Suprapubic skin (tissue), 4 donors: ENCODE data around the gene EI24. TPM values are rescaled to one million over a fixed set of nuclear protein-coding genes. Genes with fewer than 3 reads are reported as not detected.

ENCODE experiments used
- DNase-seq, 2 donors: peaks; one replicate each; pipeline ENCODE4 v3.0.0-alpha.2; 2019; ENCODE audit warnings: low spot score in 2 of 2
- H3K27ac ChIP-seq: fragments of 200-600 bp; sonication (generic); one replicate; pipeline ENCODE4 v1.5.1; 2019
- H3K27me3 ChIP-seq: fragments of 200-600 bp; sonication (generic); one replicate; pipeline ENCODE4 v1.5.1; 2019
- H3K36me3 ChIP-seq: fragments of 200-600 bp; sonication (generic); one replicate; pipeline ENCODE4 v1.5.1; 2019
- H3K4me1 ChIP-seq: fragments of 200-600 bp; sonication (generic); one replicate; pipeline ENCODE4 v1.5.1; 2019
- H3K4me3 ChIP-seq: fragments of 200-600 bp; sonication (generic); one replicate; pipeline ENCODE4 v1.5.1; 2019; ENCODE audit warnings: mild to moderate bottlenecking
- H3K9me3 ChIP-seq: fragments of 200-600 bp; sonication (generic); one replicate; pipeline ENCODE4 v1.5.1; 2019
- EP300 ChIP-seq: sonication (generic); formaldehyde crosslinking; IDR thresholded peaks from one replicate; pipeline ENCODE4 v1.6.1; 2017; ENCODE audit warnings: antibody characterized with exemption
- POLR2A ChIP-seq, 2 donors: fragments of 450-650 bp; IDR thresholded peaks; one replicate each; pipeline ENCODE4 v1.6.1; 2017; ENCODE audit warnings: antibody characterized with exemption in 2 of 2, mild to moderate bottlenecking in 2 of 2, moderate library complexity in 2 of 2
- POLR2AphosphoS5 ChIP-seq, 3 donors: sonication (generic); formaldehyde crosslinking; IDR thresholded peaks; one replicate each; pipeline ENCODE4 v1.6.1; 2017; ENCODE audit warnings: antibody characterized with exemption in 3 of 3
- WGBS: methylation state at CpG from one replicate; pipeline ENCODE4 v1.1.5; 2018; 5-methylcytosine and 5-hydroxymethylcytosine counted together
- total RNA-seq, 4 donors: library from RNA; depleted of rRNA; stranded (reverse); fragments of >200 nt; gene quantifications; one replicate each; pipeline ENCODE4 v1.1.0, GENCODE V29; 2016
- TF ChIP-seq, protein P1 (sequence below), 2 donors: fragments of 200-600 bp in 1 of 2; fragments of 450-650 bp in 1 of 2; sonication (generic) in 1 of 2; IDR thresholded peaks; one replicate each; pipeline ENCODE4 v1.5.1; 2016 to 2019; ENCODE audit warnings: antibody characterized with exemption in 2 of 2, mild to moderate bottlenecking in 1 of 2, moderate library complexity in 1 of 2

The EI24 gene
- total RNA-seq, 4 donors from 2014 or later: 58.9 to 127 (median 102) TPM

DNA sequence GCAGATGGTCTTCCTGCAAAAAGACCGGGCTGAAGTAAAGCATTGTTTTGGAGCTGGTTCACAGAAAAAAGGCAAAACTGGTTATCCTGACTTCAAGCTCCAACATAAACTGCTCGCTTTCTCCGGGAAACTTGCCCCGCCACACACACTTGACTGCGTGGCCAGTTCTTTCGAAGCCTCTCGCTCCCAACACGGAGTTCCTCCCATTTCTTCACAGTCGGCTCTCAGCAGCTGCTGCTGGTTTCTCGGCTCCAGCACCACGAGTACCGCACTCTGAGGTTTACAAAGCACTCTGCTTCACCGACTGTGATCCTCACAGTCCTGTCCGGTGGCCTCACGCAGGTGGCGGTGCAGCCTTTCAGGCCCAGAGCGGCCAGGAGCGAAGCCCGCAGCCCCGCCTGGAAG is 56.0 kb downstream of the EI24 start:
- no peak for DNase-seq
- TF ChIP-seq POLR2AphosphoS5 (IDR thresholded peaks at IDR 0.05) (no peak), EP300 (no peak), POLR2A (IDR thresholded peaks at IDR 0.05) (no peak)
- TF ChIP-seq, protein P1, sequence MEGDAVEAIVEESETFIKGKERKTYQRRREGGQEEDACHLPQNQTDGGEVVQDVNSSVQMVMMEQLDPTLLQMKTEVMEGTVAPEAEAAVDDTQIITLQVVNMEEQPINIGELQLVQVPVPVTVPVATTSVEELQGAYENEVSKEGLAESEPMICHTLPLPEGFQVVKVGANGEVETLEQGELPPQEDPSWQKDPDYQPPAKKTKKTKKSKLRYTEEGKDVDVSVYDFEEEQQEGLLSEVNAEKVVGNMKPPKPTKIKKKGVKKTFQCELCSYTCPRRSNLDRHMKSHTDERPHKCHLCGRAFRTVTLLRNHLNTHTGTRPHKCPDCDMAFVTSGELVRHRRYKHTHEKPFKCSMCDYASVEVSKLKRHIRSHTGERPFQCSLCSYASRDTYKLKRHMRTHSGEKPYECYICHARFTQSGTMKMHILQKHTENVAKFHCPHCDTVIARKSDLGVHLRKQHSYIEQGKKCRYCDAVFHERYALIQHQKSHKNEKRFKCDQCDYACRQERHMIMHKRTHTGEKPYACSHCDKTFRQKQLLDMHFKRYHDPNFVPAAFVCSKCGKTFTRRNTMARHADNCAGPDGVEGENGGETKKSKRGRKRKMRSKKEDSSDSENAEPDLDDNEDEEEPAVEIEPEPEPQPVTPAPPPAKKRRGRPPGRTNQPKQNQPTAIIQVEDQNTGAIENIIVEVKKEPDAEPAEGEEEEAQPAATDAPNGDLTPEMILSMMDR (IDR thresholded peaks at IDR 0.05): no peak
- peaks cover 24% of the 10 kb centered on the region for H3K36me3 ChIP-seq
- H3K27me3 ChIP-seq: no peaks in the 10 kb centered on the region
- no peaks in the 10 kb centered on the region for H3K9me3 ChIP-seq
- peak overlapping the region; percentile 65 for H3K4me3 ChIP-seq
- H3K27ac ChIP-seq: peak overlapping the region; percentile 94
- H3K4me1 ChIP-seq: peaks cover 20% of the 10 kb centered on the region
- WGBS: 0% methylated on average over 11 of the region's 20 CpGs

DNA sequence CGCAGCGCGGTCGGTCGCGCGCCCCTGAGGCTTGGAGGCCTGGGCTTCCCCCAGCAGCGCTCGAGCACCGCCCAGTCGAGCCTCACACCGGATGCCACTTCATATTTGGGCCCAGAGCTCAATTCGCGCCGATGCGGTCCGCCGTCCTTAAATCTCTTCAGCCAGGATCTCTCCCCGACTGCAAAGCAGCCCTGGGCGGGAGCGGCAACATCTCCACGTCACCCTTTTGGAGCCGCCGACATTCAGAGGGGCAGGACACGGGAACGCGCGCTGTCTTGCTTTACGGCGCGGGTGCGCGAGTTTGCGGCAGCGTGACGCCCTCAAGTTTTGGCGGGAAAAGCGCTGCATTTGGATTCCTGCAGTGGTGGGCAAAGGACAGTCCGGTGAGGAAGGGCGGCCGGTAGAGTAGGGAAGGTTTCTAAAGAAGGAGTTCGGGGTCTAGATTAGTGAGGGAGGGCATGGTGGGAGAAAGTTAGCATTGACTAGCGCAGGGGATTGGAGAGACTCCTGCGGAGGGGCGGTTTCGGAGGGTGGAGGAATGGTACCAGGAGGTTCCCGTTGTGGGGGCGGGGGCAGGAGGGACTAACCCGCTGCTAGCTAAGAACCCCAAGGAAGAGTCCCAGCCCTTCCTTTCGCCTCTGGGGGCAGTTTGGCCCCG is 56.5 kb downstream of the EI24 start:
- Histone ChIP-seq H3K9me3 (no peaks in the 10 kb centered on the region), H3K4me1 (peaks cover 20% of the 10 kb centered on the region), H3K27me3 (no peaks in the 10 kb centered on the region), H3K27ac (peak overlapping the region; percentile 94), H3K4me3 (peak overlapping the region; percentile 65), H3K36me3 (peaks cover 20% of the 10 kb centered on the region)
- TF ChIP-seq POLR2A (IDR thresholded peaks at IDR 0.05) (no peak), POLR2AphosphoS5 (IDR thresholded peaks at IDR 0.05) (peak in 2 of 3 donors; percentile 45 to 71), EP300 (no peak)
- TF ChIP-seq, protein P1 (IDR thresholded peaks at IDR 0.05): no peak
- 0% methylated on average over 38 of the region's 51 CpGs for WGBS
- peak; percentile 89 to 92 for DNase-seq

DNA sequence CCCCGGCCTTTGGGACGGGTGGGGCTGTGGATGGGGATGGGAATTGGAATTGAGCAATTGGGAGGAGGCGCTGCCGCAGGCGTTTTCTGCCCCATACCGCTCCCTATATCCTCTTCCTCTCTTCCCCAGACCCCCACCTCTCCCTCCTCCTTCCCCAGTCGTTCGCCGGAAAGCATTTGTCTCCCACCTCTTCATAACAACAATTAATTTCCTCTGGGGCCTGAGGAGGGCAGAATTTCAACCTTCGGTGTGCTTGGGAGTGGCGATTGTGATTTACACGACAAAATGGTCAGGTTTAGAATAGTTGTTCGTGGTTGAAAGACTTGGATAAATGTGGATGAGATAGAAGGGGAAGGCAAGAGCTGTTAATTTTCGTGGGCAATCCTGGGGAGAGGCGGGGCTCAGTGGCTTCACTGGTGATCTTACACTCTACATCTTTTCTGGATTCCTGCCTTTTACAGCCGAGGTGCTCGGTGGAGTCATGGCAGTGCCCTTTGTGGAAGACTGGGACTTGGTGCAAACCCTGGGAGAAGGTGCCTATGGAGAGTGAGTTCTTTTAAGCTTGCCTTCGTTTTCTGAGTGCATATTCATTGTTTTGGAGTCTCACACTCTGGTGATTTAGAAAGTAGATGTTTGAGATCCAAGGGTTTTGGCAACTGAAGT is 57.1 kb downstream of the EI24 start:
- Histone ChIP-seq H3K27me3 (no peaks in the 10 kb centered on the region), H3K4me3 (peak overlapping the region; percentile 65), H3K4me1 (peaks cover 20% of the 10 kb centered on the region), H3K27ac (peak overlapping the region; percentile 94), H3K36me3 (peaks cover 13% of the 10 kb centered on the region), H3K9me3 (no peaks in the 10 kb centered on the region)
- under 1% methylated on average over 18 of the region's 18 CpGs for WGBS
- DNase-seq: no peak
- no peak for TF ChIP-seq EP300
- TF ChIP-seq, protein P1 (IDR thresholded peaks at IDR 0.05): no peak
- no peak for TF ChIP-seq POLR2A (IDR thresholded peaks at IDR 0.05)

DNA sequence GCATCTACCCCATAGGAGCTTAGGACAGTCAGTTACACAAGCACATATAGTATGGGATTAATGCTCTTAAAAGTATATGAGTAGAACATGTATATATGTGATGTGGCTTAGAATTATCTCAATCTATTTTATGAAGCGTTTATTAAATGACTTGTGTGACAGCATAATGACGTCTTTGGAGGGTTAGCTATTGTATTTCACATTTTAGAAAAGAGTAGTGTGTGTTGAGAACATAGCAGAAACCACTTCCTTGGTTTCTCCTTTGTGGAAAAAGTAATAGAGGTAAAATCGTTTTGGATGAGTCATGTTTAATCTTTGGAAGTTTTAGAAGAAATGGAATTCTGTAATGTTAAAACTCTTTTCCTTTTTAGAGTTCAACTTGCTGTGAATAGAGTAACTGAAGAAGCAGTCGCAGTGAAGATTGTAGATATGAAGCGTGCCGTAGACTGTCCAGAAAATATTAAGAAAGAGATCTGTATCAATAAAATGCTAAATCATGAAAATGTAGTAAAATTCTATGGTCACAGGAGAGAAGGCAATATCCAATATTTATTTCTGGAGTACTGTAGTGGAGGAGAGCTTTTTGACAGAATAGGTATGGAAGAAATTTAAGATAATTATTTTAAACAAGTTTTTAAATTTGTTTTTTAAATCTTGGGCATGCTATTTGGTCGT is 58.1 kb downstream of the EI24 start:
- Histone ChIP-seq H3K27me3 (no peaks in the 10 kb centered on the region), H3K27ac (no peak overlapping the region), H3K36me3 (peaks cover 4% of the 10 kb centered on the region), H3K4me1 (peaks cover 20% of the 10 kb centered on the region), H3K9me3 (no peaks in the 10 kb centered on the region), H3K4me3 (no peak overlapping the region)
- WGBS: 64% methylated on average over 7 of the region's 7 CpGs
- DNase-seq: no peak
- TF ChIP-seq, protein P1 (IDR thresholded peaks at IDR 0.05): no peak

Other genes starting within 250 kb of the EI24 start
- 10 to 100 TPM in 2 of 4 donors, 1 to 10 TPM in 2; 2.4 to 15.4 (median 9.8) TPM for gene FEZ1, start 73.2 kb upstream of the EI24 start, total RNA-seq
- gene STT3A, start 23.4 kb downstream of the EI24 start, total RNA-seq: 10 to 100 TPM; 49.5 to 64.8 (median 62.8) TPM
- gene CHEK1, start 55.7 kb downstream of the EI24 start, total RNA-seq: 1 to 10 TPM; 2.5 to 4.0 (median 3.5) TPM
- not detected for gene ACRV1, start 111.4 kb downstream of the EI24 start, total RNA-seq
- gene PATE1, start 176.8 kb downstream of the EI24 start, total RNA-seq: not detected
- not detected for gene PATE2, start 209.4 kb downstream of the EI24 start, total RNA-seq
- gene PATE3, start 218.7 kb downstream of the EI24 start, total RNA-seq: not detected